ENCODE results near the gene TLE7. TPM values are rescaled to one million over a fixed set of nuclear protein-coding genes. Genes with fewer than 3 reads are reported as not detected.

The TLE7 gene
- total and polyA plus RNA-seq, 2 of the 8 experiments (the other 6 are each of a cell fraction or from before 2014, with no cell fraction given) = 0.03 TPM; not detected in 1

- peak overlapping the region; percentile 10; the same call in 1 of the 2 replicates for H2BK15ac ChIP-seq (ENCODE audit: low read length)
- H4K20me1 ChIP-seq (replicated peaks in 1 of 2; ENCODE audit: control insufficient read depth in 1 of 2, insufficient read depth in 2 of 2, low read length in 2 of 2) = no peaks in the 10 kb centered on the region
- H3K18ac ChIP-seq (ENCODE audit: extremely low read depth, low read length) = no peak overlapping the region
- no peaks in the 10 kb centered on the region for H3K79me2 ChIP-seq (ENCODE audit: control insufficient read depth in 1 of 2, insufficient read depth in 2 of 2, low read length in 2 of 2)
- H3K14ac ChIP-seq (ENCODE audit: insufficient read length) = no peak overlapping the region
- no peaks in the 10 kb centered on the region for H3K23me2 ChIP-seq (ENCODE audit: low read depth, low read length)
- H3K9ac ChIP-seq (replicated peaks in 1 of 4; ENCODE audit: extremely low read depth in 1 of 4, low read depth in 3 of 4, low read length in 3 of 4) = no peak overlapping the region
- no peak overlapping the region for H4K91ac ChIP-seq (replicated peaks; ENCODE audit: insufficient read length, low read length)
- no peak overlapping the region for H4K8ac ChIP-seq (ENCODE audit: extremely low read depth, insufficient read depth, low read length)
- no peaks in the 10 kb centered on the region for H3K36me3 ChIP-seq (ENCODE audit: control insufficient read depth in 2 of 4, insufficient read depth in 4 of 4, low read length in 3 of 4)
- no peak overlapping the region for H3K4ac ChIP-seq (replicated peaks; ENCODE audit: insufficient read length, low read depth, low read length)
- H2BK5ac ChIP-seq (ENCODE audit: low read depth, low read length) = no peak overlapping the region
- H3K4me1 ChIP-seq (replicated peaks in 1 of 4; ENCODE audit: control insufficient read depth in 3 of 4, insufficient read depth in 4 of 4, low read length in 3 of 4) = peaks cover 0 to 7% (median 0%) of the 10 kb centered on the region in 4 experiments; a peak in 1 of 7 replicates
- no peak overlapping the region for H3K27ac ChIP-seq (ENCODE audit: low read depth, low read length)
- H3K27me3 ChIP-seq (replicated peaks in 1 of 4; ENCODE audit: control insufficient read depth in 3 of 4, extremely low read depth in 1 of 4, insufficient read depth in 3 of 4, low read length in 3 of 4) = no peaks in the 10 kb centered on the region
- POLR2A ChIA-PET (ENCODE audit: partially characterized antibody) = interaction anchor here (0.6 to 1.6 kb wide), 3 partner anchors 9 to 73 kb away, joined by 3 to 6 read pairs (median 4); no protein-coding TSS in a partner anchor
- H3K9me3 ChIP-seq (ENCODE audit: insufficient read depth in 2 of 2, low read depth in 1 of 2, low read length in 1 of 2) = no peaks in the 10 kb centered on the region
- H2AFZ ChIP-seq (ENCODE audit: low read length) = no peak overlapping the region
- no peak overlapping the region for H3K4me2 ChIP-seq (ENCODE audit: insufficient read depth in 1 of 2, low read depth in 2 of 2, low read length in 2 of 2)
- H4K5ac ChIP-seq (ENCODE audit: insufficient read length, low read depth, low read length) = no peak overlapping the region
- no peak overlapping the region for H3K56ac ChIP-seq (replicated peaks; ENCODE audit: insufficient read length, low read depth, low read length)
- CTCF ChIA-PET (ENCODE audit: partially characterized antibody) = interaction anchor here (1.0 to 4.8 kb wide), 2 partner anchors 15 to 24 kb away, joined by 3 to 24 read pairs; no protein-coding TSS in a partner anchor
- no peak overlapping the region; the same call in 1 of the 2 replicates for H2AK5ac ChIP-seq (ENCODE audit: low read depth, low read length)
- DNase-seq (ENCODE audit: low read depth in 1 of 2, low spot score in 2 of 2) (no peak), FAIRE-seq (no peak)
- no peak overlapping the region for H3K23ac ChIP-seq (ENCODE audit: insufficient read length)
- no peak overlapping the region for H2BK20ac ChIP-seq (ENCODE audit: low read length)
- no peak overlapping the region for H2BK120ac ChIP-seq (replicated peaks; ENCODE audit: low read depth, low read length)
- WGBS, 2 experiments (ENCODE audit: extremely low coverage in 1 of 2, insufficient coverage in 1 of 2, insufficient read length in 1 of 2, insufficient replicate concordance in 2 of 2, low coverage in 1 of 2, low lambda C conversion rate in 2 of 2, missing lambda C conversion rate in 1 of 2) = 88% methylated on average over 10 of the region's 10 CpGs; no CpG with 5 or more reads in 1 of the 2 experiments
- H3K4me3 ChIP-seq (ENCODE audit: extremely low read depth in 1 of 4, insufficient read depth in 2 of 4, low read depth in 3 of 4, low read length in 4 of 4) = no peak overlapping the region
- H3K79me1 ChIP-seq (ENCODE audit: low read depth, low read length) = no peaks in the 10 kb centered on the region
- no peak overlapping the region for H2BK12ac ChIP-seq (ENCODE audit: low read depth, low read length)
- TF ChIP-seq TCF12 (IDR thresholded peaks at IDR 0.05; ENCODE audit: low read depth, low read length) = no peak
- TF ChIP-seq TAF1 (IDR thresholded peaks at IDR 0.05; ENCODE audit: low read depth, low read length) = no peak
- no peak for TF ChIP-seq JUN (IDR thresholded peaks at IDR 0.05; ENCODE audit: low read depth, low read length)
- TF ChIP-seq RXRA (IDR thresholded peaks at IDR 0.05; ENCODE audit: insufficient read depth, low read depth, low read length) = no peak
- TF ChIP-seq SP4 (IDR thresholded peaks at IDR 0.05; ENCODE audit: low read length) = no peak
- no peak for TF ChIP-seq GABPA (IDR thresholded peaks at IDR 0.05; ENCODE audit: borderline replicate concordance, insufficient read depth, low read length)
- no peak for TF ChIP-seq RAD21 (IDR thresholded peaks at IDR 0.05 in 1 of 2, conservative IDR thresholded peaks at IDR 0.05 in 1 of 2; ENCODE audit: low read depth in 2 of 2, low read length in 2 of 2)
- no peak for TF ChIP-seq NRF1 (IDR thresholded peaks at IDR 0.05; ENCODE audit: low read depth, low read length)
- TF ChIP-seq GTF2F1 (IDR thresholded peaks at IDR 0.05; ENCODE audit: borderline replicate concordance, low read depth, low read length) = no peak
- TF ChIP-seq CHD1 (IDR thresholded peaks at IDR 0.05; ENCODE audit: low read depth, low read length) = no peak
- no peak for TF ChIP-seq KDM5A (IDR thresholded peaks at IDR 0.05; ENCODE audit: low read length)
- TF ChIP-seq CBX8 (IDR thresholded peaks at IDR 0.05; ENCODE audit: borderline replicate concordance, low read depth, low read length) = no peak
- no peak for TF ChIP-seq JUND (IDR thresholded peaks at IDR 0.05; ENCODE audit: low read length)
- TF ChIP-seq CBX5 (IDR thresholded peaks at IDR 0.05; ENCODE audit: low read depth, low read length) = no peak
- no peak for TF ChIP-seq HDAC2 (IDR thresholded peaks at IDR 0.05; ENCODE audit: borderline replicate concordance in 1 of 2, low read depth in 2 of 2, low read length in 2 of 2)
Observed at GRCh38 chr16:71396594-71396993, 45.3 kb downstream of the TLE7 start.
